ENCODE measurements around the gene NEB.
"Not testable (repeated sequence)": the region's sequence is repeated elsewhere in the genome, so short reads cannot be mapped to it uniquely, and the experiment has no call there.

NEB gene

GRCh38 chr2:151607459-151608424 lies 126.5 kb downstream of the NEB start:
- H3K27ac Mint-ChIP-seq; H3K9me3 Mint-ChIP-seq (ENCODE audit: low read depth); H3K4me1 Mint-ChIP-seq (ENCODE audit: low read depth); H3K27me3 Mint-ChIP-seq; H3K36me3 Mint-ChIP-seq; H3K4me3 Mint-ChIP-seq: not testable (repeated sequence)

DNA sequence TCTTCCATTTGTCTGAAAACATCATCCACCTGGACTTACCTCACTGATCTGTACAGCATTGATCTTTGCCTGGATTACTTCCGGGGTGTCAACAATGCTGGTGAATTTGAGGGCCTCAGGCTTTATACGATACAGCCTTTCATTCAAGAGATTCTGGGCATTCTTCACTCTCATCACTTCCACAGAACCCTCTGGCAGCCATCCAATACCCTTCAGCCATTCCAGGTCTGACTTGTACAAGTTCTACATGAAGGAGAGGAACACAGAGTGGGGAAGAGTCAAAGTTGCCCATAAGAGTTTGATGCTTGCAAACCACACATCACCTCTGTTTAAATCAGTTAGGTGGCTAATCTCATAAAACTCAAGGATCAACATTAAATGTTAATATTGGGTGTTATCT lies 130.7 kb downstream of the NEB start:
- not testable (repeated sequence) for H3K4me3 Mint-ChIP-seq; H3K36me3 Mint-ChIP-seq; H3K27me3 Mint-ChIP-seq; H3K4me1 Mint-ChIP-seq (ENCODE audit: low read depth); H3K27ac Mint-ChIP-seq; H3K9me3 Mint-ChIP-seq (ENCODE audit: low read depth)

DNA sequence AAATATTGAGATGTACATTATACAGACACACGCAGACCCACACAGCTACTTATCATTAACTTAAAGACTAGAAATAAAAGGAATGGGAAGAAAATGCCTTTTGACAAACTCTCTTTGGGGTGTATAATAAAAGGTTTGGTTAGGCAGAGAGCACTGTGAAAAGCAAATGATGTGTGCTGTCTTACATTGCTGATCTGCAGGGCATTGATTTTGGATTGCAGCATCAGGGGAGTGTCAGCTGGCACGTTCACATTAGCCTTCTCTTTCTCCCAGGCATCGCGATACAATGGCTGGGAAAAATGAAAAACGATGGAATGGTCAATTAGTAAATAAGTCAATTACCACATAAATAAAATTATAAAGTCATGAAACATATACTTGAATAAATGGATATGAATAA lies 131.9 kb downstream of the NEB start:
- H3K4me3 Mint-ChIP-seq; H3K27ac Mint-ChIP-seq; H3K27me3 Mint-ChIP-seq; H3K4me1 Mint-ChIP-seq (ENCODE audit: low read depth); H3K9me3 Mint-ChIP-seq (ENCODE audit: low read depth); H3K36me3 Mint-ChIP-seq: not testable (repeated sequence)

- H3K27me3 Mint-ChIP-seq; H3K27ac Mint-ChIP-seq; H3K36me3 Mint-ChIP-seq; H3K4me1 Mint-ChIP-seq (ENCODE audit: low read depth); H3K4me3 Mint-ChIP-seq; H3K9me3 Mint-ChIP-seq (ENCODE audit: low read depth): not testable (repeated sequence)
Measured at GRCh38 chr2:151601803-151602202, 132.5 kb downstream of the NEB start.

GRCh38 chr2:151596903-151597608 lies 137.2 kb downstream of the NEB start:
- H3K27ac Mint-ChIP-seq; H3K36me3 Mint-ChIP-seq; H3K4me1 Mint-ChIP-seq (ENCODE audit: low read depth); H3K9me3 Mint-ChIP-seq (ENCODE audit: low read depth); H3K27me3 Mint-ChIP-seq; H3K4me3 Mint-ChIP-seq: not testable (repeated sequence)

GRCh38 chr2:151591908-151592255 lies 142.4 kb downstream of the NEB start:
- H3K27me3 Mint-ChIP-seq; H3K36me3 Mint-ChIP-seq; H3K9me3 Mint-ChIP-seq (ENCODE audit: low read depth); H3K27ac Mint-ChIP-seq; H3K4me3 Mint-ChIP-seq; H3K4me1 Mint-ChIP-seq (ENCODE audit: low read depth): not testable (repeated sequence)

- not testable (repeated sequence) for H3K27me3 Mint-ChIP-seq; H3K36me3 Mint-ChIP-seq; H3K4me3 Mint-ChIP-seq; H3K27ac Mint-ChIP-seq; H3K4me1 Mint-ChIP-seq (ENCODE audit: low read depth); H3K9me3 Mint-ChIP-seq (ENCODE audit: low read depth)
Measured at GRCh38 chr2:151591250-151591907, 142.9 kb downstream of the NEB start.

DNA sequence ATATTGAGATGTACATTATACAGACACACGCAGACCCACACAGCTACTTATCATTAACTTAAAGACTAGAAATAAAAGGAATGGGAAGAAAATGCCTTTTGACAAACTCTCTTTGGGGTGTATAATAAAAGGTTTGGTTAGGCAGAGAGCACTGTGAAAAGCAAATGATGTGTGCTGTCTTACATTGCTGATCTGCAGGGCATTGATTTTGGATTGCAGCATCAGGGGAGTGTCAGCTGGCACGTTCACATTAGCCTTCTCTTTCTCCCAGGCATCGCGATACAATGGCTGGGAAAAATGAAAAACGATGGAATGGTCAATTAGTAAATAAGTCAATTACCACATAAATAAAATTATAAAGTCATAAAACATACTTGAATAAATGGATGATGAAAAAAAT lies 153.0 kb downstream of the NEB start:
- not testable (repeated sequence) for H3K4me1 Mint-ChIP-seq (ENCODE audit: low read depth); H3K27me3 Mint-ChIP-seq; H3K9me3 Mint-ChIP-seq (ENCODE audit: low read depth); H3K36me3 Mint-ChIP-seq; H3K4me3 Mint-ChIP-seq; H3K27ac Mint-ChIP-seq

DNA sequence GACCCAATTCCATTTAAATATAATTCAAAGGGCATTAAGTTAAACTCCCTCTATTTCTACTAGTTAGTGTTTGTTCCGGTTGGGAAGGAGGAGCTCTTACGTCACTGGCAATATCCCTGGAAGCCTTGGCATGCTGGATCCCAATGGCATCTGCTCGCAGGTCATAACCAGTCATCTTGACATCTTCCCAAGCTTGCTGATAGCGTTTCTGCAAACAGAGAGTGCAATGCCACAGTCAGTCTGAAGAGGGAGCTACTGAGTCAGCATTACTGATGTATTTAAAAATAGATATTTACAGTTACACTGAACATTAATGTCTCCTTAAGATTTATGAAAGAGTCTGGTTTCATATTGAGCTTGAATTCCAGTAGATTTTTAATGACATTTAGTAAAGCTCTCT lies 153.6 kb downstream of the NEB start:
- H3K9me3 Mint-ChIP-seq (ENCODE audit: low read depth); H3K36me3 Mint-ChIP-seq; H3K4me1 Mint-ChIP-seq (ENCODE audit: low read depth); H3K27me3 Mint-ChIP-seq; H3K27ac Mint-ChIP-seq; H3K4me3 Mint-ChIP-seq: not testable (repeated sequence)

GRCh38 chr2:151577116-151577515 lies 157.2 kb downstream of the NEB start:
- Mint-ChIP-seq H3K4me1 (ENCODE audit: low read depth) (no peaks in the 10 kb centered on the region), H3K27me3 (no peaks in the 10 kb centered on the region), H3K4me3 (no peak overlapping the region), H3K27ac (no peak overlapping the region), H3K9me3 (ENCODE audit: low read depth) (no peaks in the 10 kb centered on the region), H3K36me3 (peaks cover 3% of the 10 kb centered on the region)

GRCh38 chr2:151576080-151576479 lies 158.2 kb downstream of the NEB start:
- H3K4me1 Mint-ChIP-seq (ENCODE audit: low read depth) = no peaks in the 10 kb centered on the region
- no peak overlapping the region for H3K27ac Mint-ChIP-seq
- no peaks in the 10 kb centered on the region for H3K9me3 Mint-ChIP-seq (ENCODE audit: low read depth)
- no peaks in the 10 kb centered on the region for H3K27me3 Mint-ChIP-seq
- peaks cover 3% of the 10 kb centered on the region for H3K36me3 Mint-ChIP-seq
- H3K4me3 Mint-ChIP-seq = no peak overlapping the region

DNA sequence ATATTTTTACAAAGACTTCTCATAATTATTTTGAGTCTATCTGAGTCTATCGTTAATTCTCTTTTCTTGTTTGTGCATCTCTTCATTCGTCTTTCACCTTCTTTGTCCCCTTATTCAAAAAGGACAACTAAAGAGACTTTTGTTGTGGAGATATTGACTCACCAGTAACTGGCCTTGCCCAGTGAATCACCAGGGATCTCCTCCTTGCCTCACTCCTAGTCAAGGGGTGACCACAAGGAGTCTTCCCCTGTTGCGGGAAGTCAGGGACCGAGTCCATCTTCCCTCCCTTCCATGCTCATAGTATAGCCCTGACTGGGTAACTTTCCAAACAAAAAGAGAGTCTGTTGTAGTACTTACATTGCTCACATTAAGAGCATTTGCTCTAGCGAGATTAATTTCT lies 158.9 kb downstream of the NEB start:
- Mint-ChIP-seq H3K36me3 (peaks cover 3% of the 10 kb centered on the region), H3K27me3 (no peaks in the 10 kb centered on the region), H3K27ac (no peak overlapping the region), H3K4me1 (ENCODE audit: low read depth) (no peaks in the 10 kb centered on the region), H3K4me3 (no peak overlapping the region), H3K9me3 (ENCODE audit: low read depth) (no peaks in the 10 kb centered on the region)

- H3K9me3 Mint-ChIP-seq (ENCODE audit: low read depth) = no peaks in the 10 kb centered on the region
- peaks cover 3% of the 10 kb centered on the region for H3K36me3 Mint-ChIP-seq
- no peaks in the 10 kb centered on the region for H3K4me1 Mint-ChIP-seq (ENCODE audit: low read depth)
- H3K27me3 Mint-ChIP-seq = no peaks in the 10 kb centered on the region
- no peak overlapping the region for H3K27ac Mint-ChIP-seq
- no peak overlapping the region for H3K4me3 Mint-ChIP-seq
Measured at GRCh38 chr2:151570191-151570590, 164.1 kb downstream of the NEB start.

GRCh38 chr2:151569167-151569566 lies 165.1 kb downstream of the NEB start:
- Mint-ChIP-seq H3K4me3 (no peak overlapping the region), H3K27ac (no peak overlapping the region), H3K9me3 (ENCODE audit: low read depth) (no peaks in the 10 kb centered on the region), H3K36me3 (peaks cover 3% of the 10 kb centered on the region), H3K4me1 (ENCODE audit: low read depth) (no peaks in the 10 kb centered on the region), H3K27me3 (no peaks in the 10 kb centered on the region)

DNA sequence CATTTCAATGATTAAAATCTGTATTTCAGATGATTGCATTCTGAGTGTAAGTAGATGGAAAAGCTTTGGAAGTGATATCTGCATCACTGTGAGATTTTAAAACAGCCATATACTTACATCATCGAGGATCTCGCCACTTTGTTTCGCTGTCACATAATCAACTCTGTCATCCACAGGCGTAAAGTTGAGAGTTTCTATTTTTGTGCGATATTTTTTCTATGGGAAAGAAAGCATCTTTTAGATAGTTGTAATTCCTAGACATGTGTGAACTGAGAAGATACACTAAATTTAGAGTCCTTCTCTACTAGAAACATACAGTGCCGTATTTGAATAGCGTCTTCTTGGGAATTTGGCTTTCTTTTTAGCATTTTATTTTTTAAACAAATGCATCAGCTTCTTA lies 165.8 kb downstream of the NEB start:
- H3K4me1 Mint-ChIP-seq (ENCODE audit: low read depth) = no peaks in the 10 kb centered on the region
- no peak overlapping the region for H3K4me3 Mint-ChIP-seq
- H3K27me3 Mint-ChIP-seq = no peaks in the 10 kb centered on the region
- H3K27ac Mint-ChIP-seq = no peak overlapping the region
- no peaks in the 10 kb centered on the region for H3K9me3 Mint-ChIP-seq (ENCODE audit: low read depth)
- peaks cover 3% of the 10 kb centered on the region for H3K36me3 Mint-ChIP-seq

Measured in activated naive CD8-positive, alpha-beta T cell (primary cell).